Measurements from ENCODE around the gene CYTH4.

- TF ChIP-seq CTCF (IDR thresholded peaks at IDR 0.05) = no peak
- TF ChIP-seq POLR2A (IDR thresholded peaks at IDR 0.05) = no peak
These were observed 62.6 kb downstream of the CYTH4 start for GRCh38 chr22:37344735-37345449.

Data from Peyer's patch (tissue), 4 donors.